ENCODE results near the gene HAUS5.
"Not testable (repeated sequence)": the region's sequence is repeated elsewhere in the genome, so short reads cannot be mapped to it uniquely, and the experiment has no call there.

The HAUS5 gene

GRCh38 chr19:35643255-35644205 lies 31.0 kb downstream of the HAUS5 start:
- DNase-seq = peak; percentile 67

GRCh38 chr19:35644206-35644986 lies 31.9 kb downstream of the HAUS5 start:
- peak; percentile 91 for DNase-seq

GRCh38 chr19:35644987-35645679 lies 32.6 kb downstream of the HAUS5 start:
- peak; percentile 54 for DNase-seq

GRCh38 chr19:35645680-35646511 lies 33.4 kb downstream of the HAUS5 start:
- no peak for DNase-seq

- peak; percentile 88 for DNase-seq
Measured at GRCh38 chr19:35648017-35648961, 35.8 kb downstream of the HAUS5 start, which contains the start of gene COX6B1. Gene COX6B1, plus strand, starts transcription at chr19:35648323. Its CDS starts 2,921 bp downstream, at chr19:35651244.

GRCh38 chr19:35650581-35650980 lies 38.0 kb downstream of the HAUS5 start:
- DNase-seq = no peak

- DNase-seq = not testable (repeated sequence)
Measured at GRCh38 chr19:35654828-35655227, 42.3 kb downstream of the HAUS5 start.

- DNase-seq = no peak
Measured at GRCh38 chr19:35655600-35655999, 43.1 kb downstream of the HAUS5 start.

- DNase-seq = no peak
Measured at GRCh38 chr19:35656700-35657099, 44.2 kb downstream of the HAUS5 start.

- DNase-seq = no peak
Measured at GRCh38 chr19:35657904-35658700, 45.6 kb downstream of the HAUS5 start.

GRCh38 chr19:35661995-35662340 lies 49.4 kb downstream of the HAUS5 start:
- DNase-seq = no peak

GRCh38 chr19:35663981-35664380 lies 51.4 kb downstream of the HAUS5 start:
- no peak for DNase-seq

- no peak for DNase-seq
Measured at GRCh38 chr19:35665157-35665556, 52.6 kb downstream of the HAUS5 start.

GRCh38 chr19:35665604-35666003 lies 53.1 kb downstream of the HAUS5 start:
- DNase-seq = no peak

GRCh38 chr19:35666251-35666913 lies 53.8 kb downstream of the HAUS5 start, which contains the start of gene UPK1A:
Gene UPK1A, plus strand, starts transcription at chr19:35666517. Its CDS starts 296 bp downstream, at chr19:35666813.
- DNase-seq = no peak

GRCh38 chr19:35669566-35669965 lies 57.0 kb downstream of the HAUS5 start:
- DNase-seq = no peak

- no peak for DNase-seq
Measured at GRCh38 chr19:35669974-35670373, 57.4 kb downstream of the HAUS5 start.

GRCh38 chr19:35670686-35671085 lies 58.2 kb downstream of the HAUS5 start:
- no peak for DNase-seq

- no peak for DNase-seq
Measured at GRCh38 chr19:35671818-35672217, 59.3 kb downstream of the HAUS5 start.
